SH-SY5Y (cell line): Measurements from ENCODE around the gene RDX.

ENCODE experiments used
- GATA2 ChIP-seq: IDR thresholded peaks from 2 replicates; pipeline ENCODE4 v1.6.1; 2011; ENCODE audit warnings: mild to moderate bottlenecking, low read depth, low read length
- GATA3 ChIP-seq: IDR thresholded peaks from 2 replicates; pipeline ENCODE4 v1.6.1; 2011; ENCODE audit warnings: low read depth, mild to moderate bottlenecking, low read length, moderate library complexity

DNA sequence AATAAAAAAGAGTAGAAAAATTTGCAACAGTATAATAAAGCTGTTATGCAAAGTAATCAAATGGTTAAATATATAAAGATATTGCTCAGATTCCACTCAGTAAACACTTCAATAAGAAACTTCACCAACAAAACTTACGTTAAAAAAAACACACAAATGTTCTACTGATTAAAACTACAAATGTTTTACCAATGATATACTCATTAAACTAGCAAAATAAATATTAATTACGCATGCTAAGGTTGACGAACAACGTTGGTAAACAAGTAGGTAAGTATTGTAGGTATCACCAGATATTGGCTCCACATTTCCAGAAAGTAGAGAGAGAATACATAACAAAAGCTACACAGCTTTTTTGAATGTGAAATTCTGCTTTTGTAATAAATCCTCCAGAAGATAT, 12.6 kb downstream of the RDX start:
- TF ChIP-seq GATA2 (no peak), GATA3 (no peak)
